ENCODE results near the gene RPS6KA2. TPM values are rescaled to one million over a fixed set of nuclear protein-coding genes. Genes with fewer than 3 reads are reported as not detected.

RPS6KA2 gene
- total RNA-seq, 1 donor from 2014 or later = 124 TPM

DNA sequence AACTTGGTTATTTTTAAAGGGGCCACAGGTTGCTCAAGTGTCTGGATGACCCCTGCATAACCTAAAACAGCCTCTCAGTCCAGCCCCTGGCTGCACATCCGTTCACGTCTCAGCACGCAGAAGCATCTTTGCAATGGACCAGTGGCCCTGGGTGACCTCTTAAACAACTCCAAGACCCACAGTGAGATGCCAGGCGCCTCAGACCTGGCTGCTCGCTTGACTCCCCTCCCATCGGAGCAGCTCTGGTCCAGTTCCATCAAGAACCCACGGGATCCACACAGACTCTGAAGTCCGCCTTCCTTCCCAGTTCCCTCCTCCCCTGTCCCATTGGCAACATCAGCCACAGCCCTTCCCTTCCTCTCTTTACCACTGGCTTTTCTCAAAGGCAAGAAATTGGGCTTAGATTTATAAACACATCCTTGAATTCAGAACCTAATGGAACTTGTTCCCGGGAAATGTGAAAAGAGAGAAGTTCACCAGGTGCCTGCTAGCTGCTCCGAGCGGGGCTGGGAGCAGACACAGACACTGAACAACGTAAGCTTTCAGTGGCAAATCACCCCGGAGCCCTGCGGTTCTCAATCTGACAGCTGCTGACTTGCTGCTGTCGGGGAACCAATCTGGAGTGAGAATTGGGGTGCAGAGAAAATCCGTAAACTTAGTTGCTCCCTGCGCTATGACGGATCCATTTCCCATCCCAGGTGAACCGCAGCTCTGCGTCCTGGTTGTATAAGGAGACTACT, 204.7 kb downstream of the RPS6KA2 start:
- Mint-ChIP-seq H3K4me1 (ENCODE audit: low read depth) (peaks cover 9% of the 10 kb centered on the region), H3K4me3 (ENCODE audit: unreplicated experiment) (no peak overlapping the region), H3K27me3 (ENCODE audit: low read depth) (no peaks in the 10 kb centered on the region), H3K36me3 (ENCODE audit: low read depth) (peaks cover 35% of the 10 kb centered on the region), H3K27ac (ENCODE audit: unreplicated experiment) (no peak overlapping the region), H3K9me3 (ENCODE audit: low read depth) (no peaks in the 10 kb centered on the region)
- TF ChIP-seq, protein P1, sequence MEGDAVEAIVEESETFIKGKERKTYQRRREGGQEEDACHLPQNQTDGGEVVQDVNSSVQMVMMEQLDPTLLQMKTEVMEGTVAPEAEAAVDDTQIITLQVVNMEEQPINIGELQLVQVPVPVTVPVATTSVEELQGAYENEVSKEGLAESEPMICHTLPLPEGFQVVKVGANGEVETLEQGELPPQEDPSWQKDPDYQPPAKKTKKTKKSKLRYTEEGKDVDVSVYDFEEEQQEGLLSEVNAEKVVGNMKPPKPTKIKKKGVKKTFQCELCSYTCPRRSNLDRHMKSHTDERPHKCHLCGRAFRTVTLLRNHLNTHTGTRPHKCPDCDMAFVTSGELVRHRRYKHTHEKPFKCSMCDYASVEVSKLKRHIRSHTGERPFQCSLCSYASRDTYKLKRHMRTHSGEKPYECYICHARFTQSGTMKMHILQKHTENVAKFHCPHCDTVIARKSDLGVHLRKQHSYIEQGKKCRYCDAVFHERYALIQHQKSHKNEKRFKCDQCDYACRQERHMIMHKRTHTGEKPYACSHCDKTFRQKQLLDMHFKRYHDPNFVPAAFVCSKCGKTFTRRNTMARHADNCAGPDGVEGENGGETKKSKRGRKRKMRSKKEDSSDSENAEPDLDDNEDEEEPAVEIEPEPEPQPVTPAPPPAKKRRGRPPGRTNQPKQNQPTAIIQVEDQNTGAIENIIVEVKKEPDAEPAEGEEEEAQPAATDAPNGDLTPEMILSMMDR (IDR thresholded peaks at IDR 0.05) = no peak
- DNase-seq (ENCODE audit: low spot score) = peak; percentile 61

DNA sequence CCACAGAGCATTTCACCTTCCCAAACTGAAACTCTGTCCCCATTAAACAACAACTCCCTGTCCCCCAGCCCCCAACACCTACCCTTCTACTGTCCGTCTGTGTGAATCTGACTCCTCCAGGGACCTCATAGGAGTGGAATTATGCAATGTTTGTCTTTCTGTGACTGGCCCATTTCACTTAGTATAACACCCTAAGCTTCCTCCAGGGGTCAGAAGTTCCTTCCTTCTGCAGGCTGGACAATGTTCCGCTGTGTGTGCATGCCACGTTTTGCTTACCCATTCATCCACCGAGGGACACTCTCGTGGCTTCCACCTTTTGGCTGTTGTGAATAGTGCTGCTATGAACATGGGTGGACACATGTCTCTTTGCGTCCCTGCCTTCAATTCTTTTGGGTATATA, 206.7 kb downstream of the RPS6KA2 start:
- Mint-ChIP-seq H3K9me3 (ENCODE audit: low read depth) (no peaks in the 10 kb centered on the region), H3K27ac (ENCODE audit: unreplicated experiment) (no peak overlapping the region), H3K4me3 (ENCODE audit: unreplicated experiment) (no peak overlapping the region), H3K36me3 (ENCODE audit: low read depth) (peaks cover 47% of the 10 kb centered on the region), H3K27me3 (ENCODE audit: low read depth) (no peaks in the 10 kb centered on the region), H3K4me1 (ENCODE audit: low read depth) (peaks cover 9% of the 10 kb centered on the region)
- DNase-seq (ENCODE audit: low spot score) = no peak
- TF ChIP-seq, protein P1 (IDR thresholded peaks at IDR 0.05) = peak; percentile 67

- DNase-seq (ENCODE audit: low spot score) = no peak
- H3K4me3 Mint-ChIP-seq (ENCODE audit: unreplicated experiment) = no peak overlapping the region
- TF ChIP-seq, protein P1 (IDR thresholded peaks at IDR 0.05) = no peak
- no peak overlapping the region for H3K27ac Mint-ChIP-seq (ENCODE audit: unreplicated experiment)
- no peaks in the 10 kb centered on the region for H3K9me3 Mint-ChIP-seq (ENCODE audit: low read depth)
- peaks cover 9% of the 10 kb centered on the region for H3K4me1 Mint-ChIP-seq (ENCODE audit: low read depth)
- no peaks in the 10 kb centered on the region for H3K27me3 Mint-ChIP-seq (ENCODE audit: low read depth)
- H3K36me3 Mint-ChIP-seq (ENCODE audit: low read depth) = peaks cover 46% of the 10 kb centered on the region
Measured at GRCh38 chr6:166419717-166420116, 207.3 kb downstream of the RPS6KA2 start.

DNA sequence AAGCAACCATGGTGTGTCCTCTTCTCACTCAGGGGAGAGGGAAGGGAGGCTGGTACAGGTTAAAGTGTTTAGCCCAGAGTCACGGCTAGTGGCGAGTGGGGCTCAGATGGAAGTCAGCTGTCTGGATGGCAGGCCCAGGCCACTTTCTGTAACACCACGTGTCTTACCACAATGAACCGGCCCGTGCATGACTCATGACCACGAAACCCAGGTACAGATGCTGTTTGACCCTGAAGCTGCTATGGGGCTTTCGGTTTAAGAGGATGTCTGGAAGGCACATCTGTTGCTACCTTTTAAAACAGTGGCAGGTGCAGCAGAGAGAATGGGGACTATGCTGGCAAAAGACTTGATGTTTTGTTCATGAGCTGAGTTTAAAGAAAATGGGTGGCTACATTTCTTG, 207.8 kb downstream of the RPS6KA2 start:
- Mint-ChIP-seq H3K4me3 (ENCODE audit: unreplicated experiment) (no peak overlapping the region), H3K27ac (ENCODE audit: unreplicated experiment) (no peak overlapping the region), H3K27me3 (ENCODE audit: low read depth) (no peaks in the 10 kb centered on the region), H3K4me1 (ENCODE audit: low read depth) (peaks cover 9% of the 10 kb centered on the region), H3K36me3 (ENCODE audit: low read depth) (peaks cover 48% of the 10 kb centered on the region), H3K9me3 (ENCODE audit: low read depth) (no peaks in the 10 kb centered on the region)
- no peak for DNase-seq (ENCODE audit: low spot score)
- TF ChIP-seq, protein P1 (IDR thresholded peaks at IDR 0.05) = no peak

DNA sequence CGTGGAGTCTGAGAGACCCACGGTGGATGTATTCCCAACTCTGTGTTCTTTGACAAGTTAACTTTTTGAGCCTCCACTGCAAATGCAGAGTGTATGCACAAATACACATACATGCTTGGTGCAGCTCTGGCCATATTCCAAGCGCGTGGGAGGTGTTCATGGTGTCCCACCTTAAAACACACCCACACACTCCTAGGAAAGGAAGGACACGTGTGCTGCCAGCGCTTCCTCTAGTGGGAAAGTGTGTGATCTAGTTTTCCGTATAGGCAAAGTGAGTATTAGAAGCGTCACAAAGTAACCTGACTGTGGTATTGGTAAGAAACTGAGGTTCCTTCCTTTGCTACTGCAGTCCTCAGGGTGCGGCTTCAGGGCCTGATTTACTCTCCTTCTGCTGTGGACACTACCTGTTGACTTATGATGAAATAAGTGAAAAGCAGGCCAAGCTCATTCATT, 208.3 kb downstream of the RPS6KA2 start:
- Mint-ChIP-seq H3K36me3 (ENCODE audit: low read depth) (peaks cover 48% of the 10 kb centered on the region), H3K9me3 (ENCODE audit: low read depth) (no peaks in the 10 kb centered on the region), H3K27me3 (ENCODE audit: low read depth) (no peaks in the 10 kb centered on the region), H3K4me1 (ENCODE audit: low read depth) (peaks cover 7% of the 10 kb centered on the region), H3K4me3 (ENCODE audit: unreplicated experiment) (no peak overlapping the region), H3K27ac (ENCODE audit: unreplicated experiment) (no peak overlapping the region)
- DNase-seq (ENCODE audit: low spot score) = no peak
- TF ChIP-seq, protein P1 (IDR thresholded peaks at IDR 0.05) = no peak
